Neuronal stem cell (in vitro differentiated cells): ENCODE measurements around the gene TSC22D2.

Experiments used
- DNase-seq: peaks from one replicate; pipeline ENCODE4 v3.0.0-alpha.2; 2013; ENCODE audit warnings: low spot score
- H2AFZ ChIP-seq: one replicate; pipeline ENCODE4 v1.6.1; 2013; ENCODE audit warnings: mild to moderate bottlenecking, low read length, inconsistent platforms
- H2AK5ac ChIP-seq: 2 replicates; pipeline ENCODE4 v1.6.1; 2013; ENCODE audit warnings: low read depth, mild to moderate bottlenecking, inconsistent platforms, low read length, moderate library complexity, mixed read lengths
- H2BK120ac ChIP-seq: 2 replicates; pipeline ENCODE4 v1.6.1; 2013; ENCODE audit warnings: low read depth, mild to moderate bottlenecking, inconsistent platforms, low read length, moderate library complexity, mixed read lengths
- H2BK12ac ChIP-seq: one replicate; pipeline ENCODE4 v1.6.1; 2013; ENCODE audit warnings: low read length, inconsistent platforms
- H2BK15ac ChIP-seq: 2 replicates; pipeline ENCODE4 v1.6.1; 2013; ENCODE audit warnings: mild to moderate bottlenecking, low read length, inconsistent platforms, mixed read lengths
- H2BK5ac ChIP-seq: one replicate; pipeline ENCODE4 v1.6.1; 2013; ENCODE audit warnings: inconsistent platforms, mild to moderate bottlenecking, low read length, moderate library complexity
- H3K14ac ChIP-seq: one replicate; pipeline ENCODE4 v1.6.1; 2013; ENCODE audit warnings: low read length, inconsistent platforms
- H3K18ac ChIP-seq: 2 replicates; pipeline ENCODE4 v1.6.1; 2013; ENCODE audit warnings: low read length, inconsistent platforms
- H3K23ac ChIP-seq: 2 replicates; pipeline ENCODE4 v1.6.1; 2013; ENCODE audit warnings: low read depth, mild to moderate bottlenecking, mixed read lengths, low read length, inconsistent platforms; ENCODE audit not compliant: poor library complexity
- H3K27ac ChIP-seq: replicated peaks from 3 replicates; pipeline ENCODE4 v1.5.1; 2013; ENCODE audit warnings: low read length, inconsistent platforms
- H3K27me3 ChIP-seq, 3 experiments: 2 replicates each; pipeline ENCODE4 v1.6.1; 2013; ENCODE audit warnings: low read length in 3 of 3, mild to moderate bottlenecking in 2 of 3, inconsistent platforms in 1 of 3, low read depth in 1 of 3, mixed read lengths in 1 of 3, moderate library complexity in 1 of 3; ENCODE audit not compliant: control insufficient read depth in 3 of 3, insufficient read depth in 3 of 3
- H3K36me3 ChIP-seq, 2 donors: replicated peaks in 1 of 2; 2 replicates each; pipeline ENCODE4 v1.6.1; 2013; ENCODE audit warnings: low read length in 2 of 2; ENCODE audit not compliant: control insufficient read depth in 2 of 2, insufficient read depth in 2 of 2
- H3K4ac ChIP-seq: 2 replicates; pipeline ENCODE4 v1.6.1; 2013; ENCODE audit warnings: inconsistent platforms, mild to moderate bottlenecking, low read length, moderate library complexity
- H3K4me1 ChIP-seq, 2 donors: 1 replicate in 1 of 2; 2 replicates in 1 of 2; pipeline ENCODE4 v1.6.1; 2013; ENCODE audit warnings: low read length in 2 of 2, low read depth in 1 of 2; ENCODE audit not compliant: control insufficient read depth in 2 of 2, insufficient read depth in 1 of 2
- H3K4me2 ChIP-seq: one replicate; pipeline ENCODE4 v1.6.1; 2013; ENCODE audit warnings: mild to moderate bottlenecking, low read length, inconsistent platforms; ENCODE audit not compliant: insufficient read depth, poor library complexity, severe bottlenecking
- H3K4me3 ChIP-seq, 2 donors: 2 replicates each; pipeline ENCODE4 v1.5.1; 2013; ENCODE audit warnings: low read length in 2 of 2, mild to moderate bottlenecking in 2 of 2, inconsistent platforms in 1 of 2, moderate library complexity in 1 of 2
- H3K79me1 ChIP-seq: one replicate; pipeline ENCODE4 v1.6.1; 2013; ENCODE audit warnings: low read depth, mild to moderate bottlenecking, inconsistent platforms, low read length, moderate library complexity
- H3K9ac ChIP-seq: one replicate; pipeline ENCODE4 v1.6.1; 2013; ENCODE audit warnings: mild to moderate bottlenecking, low read depth, low read length, inconsistent platforms; ENCODE audit not compliant: poor library complexity
- H3K9me3 ChIP-seq, 2 donors: replicated peaks in 1 of 2; 2 replicates each; pipeline versions ENCODE3 to v1.6.1; 2013; ENCODE audit warnings: low read length in 2 of 2, mild to moderate bottlenecking in 2 of 2, inconsistent platforms in 1 of 2, low read depth in 1 of 2, mixed read lengths in 1 of 2, moderate library complexity in 1 of 2; ENCODE audit not compliant: control insufficient read depth in 2 of 2, insufficient read depth in 1 of 2
- H4K8ac ChIP-seq: one replicate; pipeline ENCODE4 v1.6.1; 2013; ENCODE audit warnings: low read depth, mild to moderate bottlenecking, inconsistent platforms, low read length, moderate library complexity
- H4K91ac ChIP-seq: one replicate; pipeline ENCODE4 v1.6.1; 2013; ENCODE audit warnings: low read length, low read depth, mild to moderate bottlenecking, inconsistent platforms; ENCODE audit not compliant: poor library complexity
- WGBS, 2 donors: extraction: QIAGEN DNeasy Blood & Tissue Kit; methylation state at CpG; one replicate each; pipeline ENCODE4 v1.1.7; 2013; ENCODE audit warnings: missing lambda C conversion rate in 2 of 2, mixed read lengths in 1 of 2; ENCODE audit not compliant: insufficient read length in 2 of 2, insufficient replicate concordance in 1 of 2; ENCODE audit errors: extremely low coverage in 2 of 2; 5-methylcytosine and 5-hydroxymethylcytosine counted together

The TSC22D2 gene

GRCh38 chr3:150483226-150483625 is 75.1 kb downstream of the TSC22D2 start:
- H3K27ac ChIP-seq = no peak overlapping the region
- no peak overlapping the region for H3K9ac ChIP-seq
- no peak overlapping the region for H2BK120ac ChIP-seq
- no peak for DNase-seq
- H4K8ac ChIP-seq = no peak overlapping the region
- no peak overlapping the region for H2AFZ ChIP-seq
- H3K9me3 ChIP-seq = peaks cover 1 to 4% of the 10 kb centered on the region in 2 donors
- H3K79me1 ChIP-seq = no peaks in the 10 kb centered on the region
- no peak overlapping the region for H3K14ac ChIP-seq
- no peak overlapping the region for H2BK12ac ChIP-seq
- no peak overlapping the region for H2AK5ac ChIP-seq
- no peak overlapping the region for H3K23ac ChIP-seq
- no peaks in the 10 kb centered on the region for H3K4me1 ChIP-seq
- no peak overlapping the region for H2BK15ac ChIP-seq
- no peak overlapping the region for H3K18ac ChIP-seq
- no peak overlapping the region for H3K4ac ChIP-seq
- H3K36me3 ChIP-seq = no peaks in the 10 kb centered on the region
- H4K91ac ChIP-seq = no peak overlapping the region
- H3K4me2 ChIP-seq = no peak overlapping the region
- no peak overlapping the region for H2BK5ac ChIP-seq
- H3K4me3 ChIP-seq = no peak overlapping the region
- no peaks in the 10 kb centered on the region for H3K27me3 ChIP-seq

- H2BK120ac ChIP-seq = no peak overlapping the region
- no peak overlapping the region for H3K4ac ChIP-seq
- H2BK5ac ChIP-seq = no peak overlapping the region
- no peak overlapping the region for H3K4me3 ChIP-seq
- H3K23ac ChIP-seq = no peak overlapping the region
- no peak overlapping the region for H3K14ac ChIP-seq
- no CpG with 5 or more reads among the region's 1 CpG for WGBS, 2 donors
- peaks cover 0 to 4% of the 10 kb centered on the region in 2 donors for H3K9me3 ChIP-seq
- no peak overlapping the region for H3K27ac ChIP-seq
- no peak overlapping the region for H3K4me2 ChIP-seq
- DNase-seq = no peak
- H2BK12ac ChIP-seq = no peak overlapping the region
- no peak overlapping the region for H2AK5ac ChIP-seq
- no peak overlapping the region for H2AFZ ChIP-seq
- H3K9ac ChIP-seq = no peak overlapping the region
- no peaks in the 10 kb centered on the region for H3K4me1 ChIP-seq
- H3K18ac ChIP-seq = no peak overlapping the region
- no peak overlapping the region for H4K91ac ChIP-seq
- H3K27me3 ChIP-seq = no peaks in the 10 kb centered on the region
- no peak overlapping the region for H4K8ac ChIP-seq
- H3K36me3 ChIP-seq = no peaks in the 10 kb centered on the region
- H3K79me1 ChIP-seq = no peaks in the 10 kb centered on the region
- no peak overlapping the region for H2BK15ac ChIP-seq
Measured at GRCh38 chr3:150484410-150484809, 76.3 kb downstream of the TSC22D2 start.

GRCh38 chr3:150488867-150489266 is 80.8 kb downstream of the TSC22D2 start:
- no peaks in the 10 kb centered on the region for H3K4me1 ChIP-seq
- H3K23ac ChIP-seq = no peak overlapping the region
- H4K8ac ChIP-seq = no peak overlapping the region
- H3K79me1 ChIP-seq = no peaks in the 10 kb centered on the region
- DNase-seq = no peak
- H2BK120ac ChIP-seq = no peak overlapping the region
- H3K9me3 ChIP-seq = peaks cover 0 to 4% of the 10 kb centered on the region in 2 donors
- no peak overlapping the region for H3K14ac ChIP-seq
- H4K91ac ChIP-seq = no peak overlapping the region
- no peak overlapping the region for H3K9ac ChIP-seq
- H2BK12ac ChIP-seq = no peak overlapping the region
- H2BK15ac ChIP-seq = no peak overlapping the region
- H3K4me2 ChIP-seq = no peak overlapping the region
- no peak overlapping the region for H2AFZ ChIP-seq
- H3K18ac ChIP-seq = no peak overlapping the region
- H3K4me3 ChIP-seq = no peak overlapping the region
- no peaks in the 10 kb centered on the region for H3K27me3 ChIP-seq
- H3K36me3 ChIP-seq = no peaks in the 10 kb centered on the region
- WGBS, 2 donors = no CpG with 5 or more reads among the region's 2 CpGs
- H3K27ac ChIP-seq = no peak overlapping the region
- no peak overlapping the region for H2AK5ac ChIP-seq
- H2BK5ac ChIP-seq = no peak overlapping the region
- no peak overlapping the region for H3K4ac ChIP-seq

GRCh38 chr3:150490277-150490986 is 82.3 kb downstream of the TSC22D2 start:
- no peak overlapping the region for H3K18ac ChIP-seq
- H2BK5ac ChIP-seq = no peak overlapping the region
- H3K4me1 ChIP-seq = peaks cover 0 to 5% of the 10 kb centered on the region in 2 donors
- no peak overlapping the region for H2BK15ac ChIP-seq
- no peak overlapping the region for H3K4me3 ChIP-seq
- DNase-seq = no peak
- no peak overlapping the region for H3K4ac ChIP-seq
- H3K27ac ChIP-seq = no peak overlapping the region
- H3K9me3 ChIP-seq = peaks cover 0 to 4% of the 10 kb centered on the region in 2 donors
- no peak overlapping the region for H3K23ac ChIP-seq
- H3K4me2 ChIP-seq = no peak overlapping the region
- no peak overlapping the region for H2AK5ac ChIP-seq
- no peaks in the 10 kb centered on the region for H3K79me1 ChIP-seq
- no peaks in the 10 kb centered on the region for H3K27me3 ChIP-seq
- H2AFZ ChIP-seq = no peak overlapping the region
- H2BK120ac ChIP-seq = no peak overlapping the region
- WGBS, 2 donors = no CpG with 5 or more reads among the region's 2 CpGs
- no peak overlapping the region for H4K91ac ChIP-seq
- no peak overlapping the region for H3K9ac ChIP-seq
- no peak overlapping the region for H4K8ac ChIP-seq
- no peak overlapping the region for H3K14ac ChIP-seq
- no peak overlapping the region for H2BK12ac ChIP-seq
- H3K36me3 ChIP-seq = no peaks in the 10 kb centered on the region
